GM21367 (cell line): ENCODE measurements around the gene TSPAN32.

ENCODE experiments used
- ATAC-seq: cut with Tn5 transposase; IDR thresholded peaks from one replicate; pipeline ENCODE4 v1.9.1; 2021; ENCODE audit not compliant: unreplicated experiment

Gene TSPAN32

DNA sequence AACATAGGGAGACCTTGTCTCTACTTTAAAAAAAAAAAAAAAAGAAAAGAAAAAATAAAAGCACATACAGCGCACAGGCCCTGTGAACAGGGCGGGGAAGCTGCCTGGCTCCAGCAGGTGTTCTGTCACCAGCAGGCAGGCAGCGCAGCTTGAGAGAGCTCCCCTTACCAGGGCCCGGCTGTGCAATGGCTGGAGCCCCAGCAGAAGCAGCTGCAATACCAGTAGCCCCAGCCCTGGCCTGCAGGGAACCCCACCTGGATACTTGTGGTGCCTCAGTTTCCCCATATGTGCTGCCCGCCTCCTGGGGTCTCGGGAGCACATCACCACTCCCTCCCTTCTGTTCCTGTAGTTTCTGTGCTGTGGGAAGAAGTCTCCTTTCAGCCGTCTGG is 12.3 kb downstream of the TSPAN32 start:
- ATAC-seq: no peak

DNA sequence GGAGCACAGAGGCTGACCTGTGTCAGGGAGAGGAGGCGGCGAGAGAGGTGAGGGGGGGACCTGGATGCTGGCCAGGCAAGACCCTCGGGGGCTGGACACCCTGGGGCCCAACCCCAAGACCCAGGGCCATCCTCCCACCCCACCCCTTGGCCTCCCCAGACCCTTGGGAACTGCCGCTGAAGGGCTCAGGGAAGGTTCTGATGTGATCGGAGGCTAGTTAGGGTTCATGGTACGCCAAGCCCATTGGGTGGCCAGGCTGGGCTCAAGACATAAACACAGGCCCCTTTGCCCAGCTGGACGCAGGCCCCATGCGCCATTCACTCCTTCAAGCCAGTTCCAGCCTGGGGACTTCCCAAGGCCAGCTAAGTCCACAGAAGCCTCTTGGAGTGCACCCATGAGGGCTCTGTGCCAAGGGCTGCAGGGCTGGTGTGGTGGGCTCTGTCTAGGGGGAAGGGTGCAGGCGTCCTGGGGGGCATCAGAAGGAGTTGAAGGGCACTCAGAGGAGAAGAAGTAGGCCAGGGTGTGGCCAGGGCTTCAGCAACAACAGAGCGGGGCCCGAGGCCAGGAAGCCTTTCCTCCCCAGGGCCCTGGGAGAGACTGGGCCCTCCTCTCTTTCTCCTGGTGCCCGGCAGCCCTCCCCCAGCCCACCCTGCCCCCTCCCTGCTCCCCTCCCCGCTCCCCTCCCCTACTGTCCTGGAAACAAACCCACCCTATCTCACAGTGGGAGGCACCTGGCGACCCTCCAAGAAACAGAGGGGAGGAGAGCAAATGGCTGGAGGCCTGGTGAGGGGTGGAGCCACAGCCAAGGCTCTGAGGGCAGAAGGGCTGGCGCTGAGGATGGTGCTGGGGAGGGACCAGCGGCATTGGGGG is 12.9 kb downstream of the TSPAN32 start:
- no peak for ATAC-seq

DNA sequence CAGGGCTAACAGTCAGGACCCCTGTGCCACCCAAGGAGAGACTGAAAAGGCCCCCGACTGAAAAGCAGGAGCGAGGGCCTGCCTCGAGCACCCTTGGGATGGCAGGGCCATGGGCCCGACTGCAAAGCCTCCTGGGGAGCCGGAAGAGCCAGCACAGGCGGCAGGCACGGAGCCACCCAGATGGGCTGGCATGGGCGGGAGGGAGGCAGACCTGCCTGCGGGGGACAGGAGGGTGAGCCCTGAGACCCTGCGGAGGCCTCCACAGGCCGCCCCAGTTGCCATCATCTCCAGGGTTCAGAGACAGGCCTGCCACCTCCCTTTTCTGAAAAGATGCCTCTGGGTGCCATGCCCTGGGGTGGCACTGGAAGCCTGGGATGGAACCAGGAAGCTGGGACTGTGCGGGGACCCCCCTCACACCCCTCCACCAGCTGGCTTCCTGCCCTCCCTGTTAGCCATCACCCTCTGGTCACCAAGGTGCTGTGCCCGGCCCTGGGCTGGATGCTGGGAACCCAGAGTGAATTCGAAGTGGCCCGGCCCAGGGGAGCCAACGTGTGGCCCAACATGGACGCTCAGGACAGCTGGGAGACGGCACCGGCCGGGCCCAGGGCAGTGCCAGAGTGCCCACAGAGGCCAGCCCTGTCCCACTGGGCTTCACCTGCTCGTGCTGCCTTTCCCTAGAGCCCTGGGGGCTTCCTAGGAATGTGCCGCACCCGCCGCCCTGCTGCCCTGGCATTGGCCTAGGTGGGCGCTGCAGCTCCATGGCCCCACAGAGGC is 13.8 kb downstream of the TSPAN32 start:
- ATAC-seq: no peak

DNA sequence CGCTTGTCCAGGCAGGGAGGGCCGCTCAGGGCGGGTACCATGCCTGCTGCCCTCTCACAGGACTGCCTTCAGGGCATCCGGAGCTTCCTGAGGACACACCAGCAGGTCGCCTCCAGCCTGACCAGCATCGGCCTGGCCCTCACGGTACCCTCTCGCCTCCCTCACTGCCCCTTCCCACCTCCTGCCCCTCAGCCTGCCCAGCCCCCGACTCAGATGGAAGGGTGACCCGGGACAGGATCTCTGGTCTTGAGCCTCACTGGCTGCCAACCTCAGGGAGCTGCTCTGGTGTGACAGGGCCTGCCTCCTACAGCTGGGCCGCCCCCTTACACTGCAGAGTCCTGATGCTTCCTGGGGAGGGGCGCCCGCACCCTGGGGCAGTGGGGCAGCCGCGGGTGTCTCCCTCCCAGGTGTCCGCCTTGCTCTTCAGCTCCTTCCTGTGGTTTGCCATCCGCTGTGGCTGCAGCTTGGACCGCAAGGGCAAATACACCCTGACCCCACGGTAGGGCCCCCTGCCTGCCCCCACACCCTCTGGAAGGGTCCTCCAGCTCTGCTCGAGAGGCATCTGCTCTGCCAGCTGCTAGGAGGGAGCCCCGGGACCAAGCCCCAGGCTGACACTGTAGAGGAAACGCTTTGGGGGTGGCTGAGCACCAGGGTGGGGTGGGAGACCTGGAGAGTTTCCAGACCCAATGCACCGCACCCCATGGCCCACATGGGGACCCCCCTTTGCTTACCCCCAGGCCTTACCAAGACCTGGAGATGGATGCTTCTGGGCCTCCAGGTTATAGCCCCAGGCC is 14.6 kb downstream of the TSPAN32 start:
- no peak for ATAC-seq

DNA sequence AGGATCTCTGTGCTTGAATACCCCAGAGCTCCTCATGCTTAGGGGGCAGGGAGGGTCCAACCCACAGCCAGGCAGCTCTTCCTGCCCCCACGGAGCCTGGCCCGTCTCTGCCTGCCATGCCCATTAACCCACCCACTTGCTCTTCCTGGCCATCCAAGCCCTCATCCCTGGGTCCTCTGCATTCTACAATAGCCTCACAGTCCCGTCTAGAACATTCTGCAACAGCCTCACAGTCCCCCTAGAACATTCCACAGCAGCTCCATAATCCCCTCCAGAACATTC is 15.1 kb downstream of the TSPAN32 start:
- ATAC-seq: no peak

- no peak for ATAC-seq
Observed at GRCh38 chr11:2317354-2318050, 15.7 kb downstream of the TSPAN32 start.

GRCh38 chr11:2318123-2318522 is 16.3 kb downstream of the TSPAN32 start:
- ATAC-seq: no peak

DNA sequence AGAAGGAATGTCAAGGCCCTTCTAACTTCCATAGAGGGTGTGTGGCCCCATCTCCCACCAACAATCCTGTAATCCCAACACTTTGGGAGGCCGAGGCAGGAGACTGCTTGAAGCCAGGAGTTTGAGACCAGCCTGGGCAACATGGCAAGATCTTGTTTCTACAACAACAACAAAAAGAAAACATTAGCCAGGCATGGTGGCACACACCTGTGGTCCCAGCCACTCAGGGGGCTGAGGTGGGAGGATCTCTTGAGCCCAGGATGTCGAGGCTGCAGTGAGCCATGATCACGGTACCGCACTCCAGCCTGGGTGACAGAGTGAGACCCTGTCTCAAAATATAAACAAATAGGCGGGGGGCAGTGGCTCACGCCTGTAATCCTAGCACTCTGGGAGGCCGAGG is 16.9 kb downstream of the TSPAN32 start:
- ATAC-seq: no peak

DNA sequence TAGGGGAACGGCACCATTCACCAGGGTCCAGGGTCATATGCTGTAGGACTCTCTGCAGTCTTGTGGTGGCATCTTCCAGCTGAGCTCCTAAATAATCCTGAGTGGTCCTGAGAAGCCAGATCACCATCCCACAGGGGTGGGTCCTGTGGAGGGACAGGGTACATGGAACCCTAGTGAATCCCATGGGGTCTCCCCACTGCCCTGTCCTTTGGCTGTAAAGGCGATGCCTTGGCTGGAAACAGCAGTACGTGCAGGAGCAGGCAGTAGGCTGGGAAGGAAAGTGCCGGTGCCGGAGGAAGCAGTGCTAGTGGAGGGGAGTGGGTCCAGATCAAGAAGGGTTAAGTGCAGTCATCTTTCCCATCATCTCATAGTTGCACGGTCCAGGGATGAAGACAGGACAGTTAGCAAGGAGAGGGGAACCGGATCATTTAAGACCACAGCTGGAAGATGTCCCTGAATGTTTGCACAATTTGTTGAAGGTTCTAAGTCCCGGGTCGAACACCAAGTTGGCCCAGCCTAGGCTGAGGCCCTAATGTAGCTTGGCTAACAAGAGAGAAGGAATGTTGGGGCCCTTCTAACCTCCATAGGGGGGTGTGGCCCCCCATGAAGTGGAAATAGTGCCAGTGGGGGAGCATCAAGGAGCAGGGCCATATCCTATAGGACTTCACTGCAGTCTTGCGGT is 18.1 kb downstream of the TSPAN32 start:
- ATAC-seq: no peak

- no peak for ATAC-seq
Observed at GRCh38 chr11:2320568-2321310, 18.9 kb downstream of the TSPAN32 start.

DNA sequence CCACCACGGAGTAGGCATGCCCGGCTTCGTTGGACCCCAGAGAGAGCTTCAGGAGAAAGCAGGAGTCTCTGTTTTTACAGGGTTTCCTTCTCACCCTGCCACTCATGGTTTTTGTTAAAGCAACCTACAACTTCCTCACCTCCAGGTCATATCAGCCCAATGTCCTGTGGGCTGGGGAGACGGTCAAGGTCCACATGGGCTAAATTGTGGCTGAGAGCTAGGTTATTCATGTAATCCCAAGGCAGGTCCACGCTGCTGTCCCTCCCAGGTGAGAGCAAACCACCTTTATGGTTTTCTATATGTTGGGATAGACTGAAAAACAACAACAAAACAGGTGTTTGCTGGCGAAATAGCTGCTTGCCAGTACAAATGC is 19.5 kb downstream of the TSPAN32 start:
- no peak for ATAC-seq

DNA sequence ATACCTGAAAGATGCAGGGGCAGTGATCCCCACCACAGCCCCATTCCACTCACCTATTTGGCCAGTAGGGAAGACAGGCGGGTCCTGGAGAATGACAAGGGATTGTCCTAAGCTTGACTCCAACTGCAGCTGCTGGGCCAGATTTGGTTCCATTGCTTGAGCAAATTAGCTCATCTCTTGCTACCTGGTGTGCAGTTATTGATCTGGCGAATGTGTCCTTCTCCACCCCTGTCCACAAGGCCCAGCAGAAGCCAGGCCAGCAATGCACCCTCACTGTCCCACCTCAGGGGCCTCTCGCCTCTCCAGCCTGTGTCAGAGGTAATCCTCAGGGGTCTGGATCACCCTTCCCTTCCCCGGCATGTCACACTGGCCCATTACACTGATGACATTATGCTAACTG is 23.3 kb downstream of the TSPAN32 start:
- ATAC-seq: no peak

- ATAC-seq: no peak
Observed at GRCh38 chr11:2325719-2326118, 23.9 kb downstream of the TSPAN32 start.

GRCh38 chr11:2327032-2327431 is 25.2 kb downstream of the TSPAN32 start:
- no peak for ATAC-seq

- no peak for ATAC-seq
Observed at GRCh38 chr11:2328021-2328420, 26.2 kb downstream of the TSPAN32 start.

GRCh38 chr11:2328656-2329354 is 27.0 kb downstream of the TSPAN32 start:
- no peak for ATAC-seq

- ATAC-seq: no peak
Observed at GRCh38 chr11:2329551-2329950, 27.7 kb downstream of the TSPAN32 start.

DNA sequence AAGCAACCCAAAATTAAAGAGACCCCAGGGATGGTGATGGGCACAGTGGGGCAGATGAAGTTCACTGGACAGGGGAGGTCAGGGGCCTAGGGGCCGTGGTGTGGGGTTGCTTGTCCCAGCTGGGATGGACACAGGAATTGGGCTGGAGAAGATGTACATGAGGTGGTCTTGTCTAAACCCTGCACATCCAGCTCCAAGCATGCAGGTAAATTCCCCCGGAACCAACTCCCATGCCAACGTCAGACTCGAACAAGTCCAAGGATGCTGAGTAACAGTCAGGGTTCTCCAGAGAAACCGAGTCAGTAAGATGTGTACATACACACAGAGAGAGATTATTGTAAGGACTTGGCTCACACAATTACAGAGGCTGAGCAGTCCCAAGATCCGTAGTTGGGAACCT is 28.9 kb downstream of the TSPAN32 start:
- ATAC-seq: no peak

GRCh38 chr11:2331404-2331803 is 29.6 kb downstream of the TSPAN32 start:
- no peak for ATAC-seq
